ENCODE data around the gene PLEKHG4B.
"Not testable (repeated sequence)": the region's sequence is repeated elsewhere in the genome, so short reads cannot be mapped to it uniquely, and the experiment has no call there.

- TF ChIP-seq, protein P1, sequence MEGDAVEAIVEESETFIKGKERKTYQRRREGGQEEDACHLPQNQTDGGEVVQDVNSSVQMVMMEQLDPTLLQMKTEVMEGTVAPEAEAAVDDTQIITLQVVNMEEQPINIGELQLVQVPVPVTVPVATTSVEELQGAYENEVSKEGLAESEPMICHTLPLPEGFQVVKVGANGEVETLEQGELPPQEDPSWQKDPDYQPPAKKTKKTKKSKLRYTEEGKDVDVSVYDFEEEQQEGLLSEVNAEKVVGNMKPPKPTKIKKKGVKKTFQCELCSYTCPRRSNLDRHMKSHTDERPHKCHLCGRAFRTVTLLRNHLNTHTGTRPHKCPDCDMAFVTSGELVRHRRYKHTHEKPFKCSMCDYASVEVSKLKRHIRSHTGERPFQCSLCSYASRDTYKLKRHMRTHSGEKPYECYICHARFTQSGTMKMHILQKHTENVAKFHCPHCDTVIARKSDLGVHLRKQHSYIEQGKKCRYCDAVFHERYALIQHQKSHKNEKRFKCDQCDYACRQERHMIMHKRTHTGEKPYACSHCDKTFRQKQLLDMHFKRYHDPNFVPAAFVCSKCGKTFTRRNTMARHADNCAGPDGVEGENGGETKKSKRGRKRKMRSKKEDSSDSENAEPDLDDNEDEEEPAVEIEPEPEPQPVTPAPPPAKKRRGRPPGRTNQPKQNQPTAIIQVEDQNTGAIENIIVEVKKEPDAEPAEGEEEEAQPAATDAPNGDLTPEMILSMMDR (conservative IDR thresholded peaks at IDR 0.05; ENCODE audit: low read depth, low read length): not testable (repeated sequence)
- not testable (repeated sequence) for TF ChIP-seq POLR2A, BHLHE40 (IDR thresholded peaks at IDR 0.05; ENCODE audit: low read depth, low read length)
These were observed 143.6 kb downstream of the PLEKHG4B start for GRCh38 chr5:235527-235926.

Data from IMR-90 (cell line).